Kidney epithelial cell (primary cell): ENCODE measurements around the gene TGM5. TPM values are rescaled to one million over a fixed set of nuclear protein-coding genes. Genes with fewer than 3 reads are reported as not detected.

Source experiments
- DNase-seq: peaks from one replicate; pipeline ENCODE4 v3.0.0-alpha.2; 2010; ENCODE audit warnings: low read depth
- H3K27me3 ChIP-seq: 2 replicates; pipeline ENCODE4 v1.6.0; 2011; ENCODE audit warnings: low read length; ENCODE audit not compliant: control insufficient read depth, insufficient read depth
- H3K36me3 ChIP-seq: 2 replicates; pipeline ENCODE4 v1.5.1; 2011; ENCODE audit warnings: low read length; ENCODE audit not compliant: control insufficient read depth, insufficient read depth
- H3K4me3 ChIP-seq: 2 replicates; pipeline ENCODE4 v1.5.1; 2011; ENCODE audit warnings: low read depth, mild to moderate bottlenecking, control low read depth, low read length
- CTCF ChIP-seq: IDR thresholded peaks from 2 replicates; pipeline ENCODE4 v1.5.1; 2011; ENCODE audit warnings: mild to moderate bottlenecking, moderate library complexity, low read length, control low read depth, inconsistent platforms; ENCODE audit not compliant: insufficient read depth, poor library complexity, severe bottlenecking
- total RNA-seq: library from RNA; depleted of rRNA; stranded (reverse); fragments of >200 nt; gene quantifications from 2 replicates; pipeline ENCODE4 v1.2.3, GENCODE V29; 2015

Gene TGM5
- total RNA-seq, 1 donor from 2014 or later: not detected

DNA sequence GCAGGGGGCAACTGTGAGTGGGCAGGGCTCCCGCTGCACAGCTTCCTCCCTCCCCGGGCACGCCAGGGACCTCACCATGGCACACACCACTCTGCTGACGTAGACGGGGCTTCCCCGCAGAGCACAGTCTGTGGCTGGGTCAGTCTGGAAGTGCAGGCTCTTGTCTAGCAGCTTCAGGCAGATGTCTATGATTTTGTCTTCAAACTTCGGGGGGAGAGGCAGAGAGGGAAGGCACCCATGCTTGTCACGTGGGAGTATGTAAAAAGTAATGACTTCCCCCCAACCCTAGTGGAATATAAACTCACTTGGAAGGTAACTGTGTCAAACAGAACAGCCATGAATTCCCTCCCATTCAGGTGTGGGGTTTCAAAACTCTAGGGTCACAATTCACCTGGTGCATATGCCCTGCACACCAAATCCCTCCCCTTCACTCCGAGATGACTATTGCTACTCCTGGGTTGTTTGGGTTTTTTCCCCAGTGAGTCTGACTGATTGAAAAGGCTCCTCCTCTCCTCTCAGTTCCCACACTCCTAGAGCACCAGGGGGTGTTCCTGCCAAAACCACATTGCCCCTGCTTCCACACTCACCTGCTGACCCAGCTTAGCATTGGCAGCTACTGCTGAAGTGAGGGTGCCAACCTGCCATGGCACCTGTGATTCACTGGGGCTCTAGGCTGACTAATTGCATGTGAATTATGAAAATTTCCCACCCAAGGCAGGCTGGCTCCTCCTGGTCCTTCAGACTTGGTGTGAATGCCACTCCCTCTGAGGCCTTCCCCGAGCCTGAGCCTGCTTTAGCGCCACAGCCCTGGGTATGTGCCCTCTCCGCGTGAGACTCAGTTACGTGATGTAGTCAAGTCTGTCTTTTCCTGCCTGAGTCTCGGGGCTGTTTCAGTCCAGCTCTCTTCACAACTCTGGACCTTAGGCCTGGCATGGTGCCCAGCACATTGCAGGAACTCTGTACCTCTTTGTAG lies 13.0 kb downstream of the TGM5 start:
- TF ChIP-seq CTCF: no peak
- DNase-seq: peak; percentile 50
- no peaks in the 10 kb centered on the region for H3K36me3 ChIP-seq
- H3K27me3 ChIP-seq: peaks cover 3% of the 10 kb centered on the region
- no peak overlapping the region for H3K4me3 ChIP-seq

GRCh38 chr15:43251871-43252250 lies 14.9 kb downstream of the TGM5 start:
- Histone ChIP-seq H3K4me3 (no peak overlapping the region), H3K36me3 (no peaks in the 10 kb centered on the region), H3K27me3 (peaks cover 3% of the 10 kb centered on the region)
- no peak for TF ChIP-seq CTCF
- DNase-seq: no peak

- DNase-seq: no peak
- TF ChIP-seq CTCF: no peak
- Histone ChIP-seq H3K36me3 (no peaks in the 10 kb centered on the region), H3K27me3 (peaks cover 3% of the 10 kb centered on the region), H3K4me3 (no peak overlapping the region)
These were observed 15.4 kb downstream of the TGM5 start for GRCh38 chr15:43251185-43251870.

DNA sequence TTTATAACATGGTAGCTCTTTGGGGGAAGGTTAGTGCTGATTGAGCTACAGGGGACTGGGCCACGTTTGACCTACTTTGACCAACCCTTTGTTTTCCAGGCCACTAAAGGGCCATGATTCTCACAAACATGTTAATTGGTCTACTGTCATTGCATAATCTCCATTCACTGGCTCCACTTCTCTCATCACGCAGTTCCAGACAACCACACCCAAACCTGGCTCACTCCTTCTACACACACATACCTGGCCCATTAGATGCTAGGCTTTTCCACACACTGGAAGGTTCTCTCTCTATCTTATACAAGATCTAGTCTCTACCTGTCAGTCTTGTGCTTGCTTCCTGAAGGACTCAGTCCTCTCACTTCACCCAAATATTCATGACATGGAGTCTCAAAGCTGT lies 15.9 kb downstream of the TGM5 start:
- no peak for TF ChIP-seq CTCF
- Histone ChIP-seq H3K36me3 (no peaks in the 10 kb centered on the region), H3K4me3 (no peak overlapping the region), H3K27me3 (peaks cover 3% of the 10 kb centered on the region)
- no peak for DNase-seq

- H3K36me3 ChIP-seq: no peaks in the 10 kb centered on the region
- DNase-seq: peak; percentile 60
- no peak overlapping the region for H3K4me3 ChIP-seq
- no peak for TF ChIP-seq CTCF
- peaks cover 2% of the 10 kb centered on the region for H3K27me3 ChIP-seq
These were observed 17.0 kb downstream of the TGM5 start for GRCh38 chr15:43249699-43250203.
